NCI-H2107 treated with DMSO at 0.1 percent for 48 hours (cell line): ENCODE data around the gene PCDHA9.
A peak's percentile ranks its signal among the peaks of the same experiment; 100 is the strongest.
"Not testable (repeated sequence)": the region's sequence is repeated elsewhere in the genome, so short reads cannot be mapped to it uniquely, and the experiment has no call there.

ENCODE experiments used
- DNase-seq: peaks from one replicate; lab custom pipeline; 2025; ENCODE audit not compliant: unreplicated experiment; lab: John Stamatoyannopoulos, UW

Gene PCDHA9

GRCh38 chr5:140833993-140834392, 14.2 kb upstream of the PCDHA9 start, which contains the start of gene PCDHA7:
PCDHA7 (plus strand) TSS chr5:140834269; CDS start chr5:140834384, 115 bp downstream.
- no peak for DNase-seq

GRCh38 chr5:140834439-140835008, 13.7 kb upstream of the PCDHA9 start:
- DNase-seq: not testable (repeated sequence)

GRCh38 chr5:140835622-140836510, 12.3 kb upstream of the PCDHA9 start:
- DNase-seq: no peak

- no peak for DNase-seq
Observed at GRCh38 chr5:140840978-140841962, 6.9 kb upstream of the PCDHA9 start, which contains the start of gene PCDHA8. PCDHA8 (plus strand) TSS chr5:140841187; CDS start chr5:140841322, 135 bp downstream.

GRCh38 chr5:140842798-140843733, 5.1 kb upstream of the PCDHA9 start:
- no peak for DNase-seq

GRCh38 chr5:140849831-140850634, 1.9 kb downstream of the PCDHA9 start:
- not testable (repeated sequence) for DNase-seq

GRCh38 chr5:140855772-140856674, 7.8 kb downstream of the PCDHA9 start, which contains the start of gene PCDHA10:
PCDHA10 (plus strand) TSS chr5:140855897; CDS start chr5:140856049, 152 bp downstream.
- DNase-seq: no peak

- no peak for DNase-seq
Observed at GRCh38 chr5:140857177-140857986, 9.2 kb downstream of the PCDHA9 start.

GRCh38 chr5:140857987-140858240, 9.7 kb downstream of the PCDHA9 start:
- no peak for DNase-seq

GRCh38 chr5:140862441-140863295, 14.5 kb downstream of the PCDHA9 start:
- no peak for DNase-seq

GRCh38 chr5:140868721-140869554, 20.8 kb downstream of the PCDHA9 start, which contains the start of gene PCDHA11:
PCDHA11 (plus strand) TSS chr5:140868957; CDS start chr5:140869104, 147 bp downstream.
- peak; percentile 78 for DNase-seq

GRCh38 chr5:140869555-140869886, 21.3 kb downstream of the PCDHA9 start:
- peak; percentile 61 for DNase-seq

- no peak for DNase-seq
Observed at GRCh38 chr5:140870221-140871201, 22.3 kb downstream of the PCDHA9 start.
